Measurements from ENCODE around the gene ALX4.

ALX4 gene

DNA sequence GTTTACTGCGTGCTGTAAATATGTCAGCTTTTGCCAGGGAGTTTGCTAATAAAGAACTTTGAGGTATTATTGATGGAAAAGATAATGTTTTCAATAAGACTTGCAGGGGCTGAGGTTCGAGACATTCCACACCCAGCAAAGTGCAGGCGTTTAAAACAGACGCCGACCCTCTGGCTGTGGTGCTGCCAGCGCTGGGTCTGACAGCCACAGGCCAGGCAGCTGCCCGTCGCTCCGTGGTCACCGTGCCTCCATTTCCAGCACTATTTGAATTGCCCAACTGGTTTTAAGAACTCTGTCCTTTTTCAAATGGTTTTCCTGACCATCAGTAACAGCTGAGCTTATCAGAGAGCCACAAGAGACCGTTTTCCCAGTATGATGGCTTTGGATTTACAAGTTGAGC, 28.1 kb upstream of the ALX4 start:
- in situ Hi-C loops (cut with HindIII; ENCODE audit: low sequenced_read_pairs), result no loop called here

DNA sequence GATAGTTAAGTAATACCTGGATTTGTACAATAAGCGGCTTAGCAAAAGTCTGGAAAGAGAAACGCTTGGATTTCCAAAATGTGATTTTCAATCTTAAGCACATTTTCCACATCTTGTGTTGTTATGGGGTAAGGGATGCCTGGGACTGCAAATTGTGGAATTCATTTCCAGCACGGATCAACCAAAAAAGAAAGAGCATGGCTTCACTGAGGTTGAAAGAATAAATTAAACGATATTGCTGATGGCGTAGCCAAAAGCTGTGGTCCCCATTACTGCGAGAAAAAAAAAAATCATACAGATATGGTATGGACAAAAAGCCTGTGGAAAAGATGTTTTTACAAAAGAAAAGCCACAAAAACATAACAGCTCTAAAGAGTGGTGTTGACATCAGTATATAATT, 26.0 kb upstream of the ALX4 start:
- in situ Hi-C loops (cut with HindIII; ENCODE audit: low sequenced_read_pairs), result no loop called here

GRCh38 chr11:44335052-44335760, 25.3 kb upstream of the ALX4 start:
- in situ Hi-C loops (cut with HindIII; ENCODE audit: low sequenced_read_pairs), result no loop called here

- in situ Hi-C loops (cut with HindIII; ENCODE audit: low sequenced_read_pairs), result no loop called here
Observed at GRCh38 chr11:44334356-44335004, 24.5 kb upstream of the ALX4 start.

DNA sequence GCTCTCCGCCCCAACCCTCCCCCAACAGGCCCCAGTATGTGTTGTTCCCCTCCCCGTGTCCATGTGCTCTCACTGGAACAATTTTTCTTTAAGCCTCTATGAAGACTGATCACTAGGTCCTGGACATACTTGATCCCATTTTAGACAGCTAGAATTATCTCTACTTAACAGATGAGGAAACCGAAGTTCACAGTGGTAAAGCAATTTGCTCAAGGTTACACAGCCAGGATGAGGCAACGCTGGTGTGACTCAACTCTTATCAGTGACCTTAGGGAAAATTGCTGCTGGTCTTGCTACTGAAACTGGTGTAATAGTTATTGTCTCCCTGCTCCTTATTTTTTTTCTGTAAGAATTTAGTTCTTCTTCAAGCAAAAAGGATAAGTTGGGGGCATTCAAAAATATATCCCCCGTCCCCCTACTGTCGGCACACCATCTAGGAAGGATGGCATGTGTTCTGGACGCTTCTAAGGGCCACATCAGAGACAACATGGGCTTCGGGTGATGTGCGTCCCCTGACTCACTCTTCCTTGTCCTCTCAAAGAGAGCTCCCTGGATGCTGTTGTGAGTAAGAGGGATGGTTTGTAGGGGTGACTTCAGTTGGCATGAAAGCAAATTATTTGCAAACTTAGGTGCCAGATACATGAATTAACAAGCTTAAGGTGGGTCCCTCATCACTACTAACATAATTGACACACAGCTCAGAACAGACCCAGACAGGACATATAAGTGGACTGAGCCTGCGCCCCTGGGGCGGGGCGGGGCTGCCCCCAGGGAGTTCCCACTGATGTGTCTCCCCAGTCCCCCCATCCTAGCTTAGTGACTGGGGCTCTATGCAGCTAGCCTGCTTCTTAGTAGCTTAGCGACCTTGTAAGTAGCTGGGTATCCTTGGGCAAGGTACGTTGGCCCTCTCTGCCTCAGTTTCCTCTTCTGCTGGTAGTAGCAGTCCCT, 23.6 kb upstream of the ALX4 start:
- in situ Hi-C loops (cut with HindIII; ENCODE audit: low sequenced_read_pairs), result no loop called here

GRCh38 chr11:44332665-44333064, 22.7 kb upstream of the ALX4 start:
- in situ Hi-C loops (cut with HindIII; ENCODE audit: low sequenced_read_pairs), result no loop called here

DNA sequence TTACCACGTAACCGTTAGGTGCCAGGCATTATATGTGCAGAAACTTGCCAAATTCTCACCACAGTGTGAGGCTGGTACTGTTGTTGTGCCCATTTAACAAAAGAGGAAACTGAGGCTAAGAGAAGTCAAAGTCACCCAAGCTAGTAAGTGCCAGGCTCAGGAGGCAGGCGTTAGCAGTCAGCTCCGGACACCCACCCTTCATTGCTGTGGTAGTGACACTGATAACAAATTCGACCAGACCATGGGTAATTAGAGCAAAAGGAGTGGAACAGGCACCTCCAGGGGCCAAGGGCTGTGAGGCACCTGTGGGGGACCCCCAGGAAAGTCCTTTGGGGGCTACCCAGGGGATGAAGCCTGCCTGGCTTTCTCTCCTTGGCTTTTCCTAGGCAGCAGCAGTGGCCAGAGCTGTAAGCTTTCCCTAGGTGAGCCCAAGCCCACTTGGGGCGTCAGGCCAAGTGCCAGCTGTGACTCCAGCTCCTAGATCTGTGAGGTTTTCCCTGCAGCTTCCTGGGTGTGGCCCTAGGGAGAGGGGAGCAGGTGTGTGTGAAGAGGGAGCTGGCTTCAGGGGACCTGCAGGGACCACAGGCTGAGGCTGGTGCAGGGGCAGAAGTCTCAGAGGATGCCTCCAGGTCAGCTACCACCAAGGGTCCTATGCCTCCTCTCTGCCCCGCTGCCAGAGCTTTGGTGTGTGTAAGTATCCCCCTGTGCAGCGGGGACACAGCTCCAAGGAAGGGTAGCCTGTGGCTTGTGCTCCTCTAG, 19.7 kb upstream of the ALX4 start:
- in situ Hi-C loops (cut with HindIII; ENCODE audit: low sequenced_read_pairs), result no loop called here

GRCh38 chr11:44328138-44328660, 18.3 kb upstream of the ALX4 start:
- in situ Hi-C loops (cut with HindIII; ENCODE audit: low sequenced_read_pairs), result no loop called here

GRCh38 chr11:44327730-44328129, 17.8 kb upstream of the ALX4 start:
- in situ Hi-C loops (cut with HindIII; ENCODE audit: low sequenced_read_pairs), result no loop called here

- in situ Hi-C loops (cut with HindIII; ENCODE audit: low sequenced_read_pairs), result no loop called here
Observed at GRCh38 chr11:44326615-44327475, 16.9 kb upstream of the ALX4 start.

DNA sequence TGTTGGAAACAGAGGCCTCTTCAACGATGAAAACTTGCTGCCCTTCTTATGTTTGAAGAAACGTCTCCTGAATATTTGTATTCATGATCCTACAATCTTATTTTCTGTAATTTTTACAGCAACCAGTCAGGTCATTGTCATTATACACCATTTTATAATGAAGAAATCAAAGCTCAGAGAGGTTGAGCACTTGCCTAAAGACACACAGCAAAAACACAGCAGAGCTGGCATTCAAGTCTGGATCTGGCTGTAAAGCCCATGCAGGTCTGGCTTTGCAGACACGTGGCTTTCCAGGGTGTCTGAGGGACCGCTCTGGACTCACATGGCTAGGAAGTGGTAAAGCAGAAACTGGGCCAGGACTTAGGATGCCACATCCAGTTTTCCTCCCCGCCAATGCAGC, 15.8 kb upstream of the ALX4 start:
- in situ Hi-C loops (cut with HindIII; ENCODE audit: low sequenced_read_pairs), result no loop called here

GRCh38 chr11:44324749-44325525, 15.0 kb upstream of the ALX4 start:
- in situ Hi-C loops (cut with HindIII; ENCODE audit: low sequenced_read_pairs), result no loop called here

DNA sequence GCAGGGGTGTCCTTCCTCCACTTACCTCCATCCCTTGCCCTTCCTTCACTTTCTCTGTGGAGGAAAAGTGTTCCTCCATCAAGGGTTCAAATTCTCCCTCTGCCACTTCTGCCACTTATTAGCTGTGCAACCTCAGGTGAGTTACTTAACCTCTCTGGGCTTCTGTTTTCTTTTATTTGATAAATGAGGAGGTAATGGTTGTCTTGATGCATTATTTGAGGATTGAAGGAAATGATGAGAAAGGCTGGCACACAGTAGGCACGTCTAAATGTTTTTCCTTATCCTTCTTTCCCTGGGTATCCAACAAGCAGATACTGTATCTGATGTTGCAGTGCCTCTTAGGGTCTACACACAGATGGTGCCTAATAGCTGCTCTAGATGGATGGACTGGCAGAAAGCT, 14.3 kb upstream of the ALX4 start:
- in situ Hi-C loops (cut with HindIII; ENCODE audit: low sequenced_read_pairs), result no loop called here

- in situ Hi-C loops (cut with HindIII; ENCODE audit: low sequenced_read_pairs), result no loop called here
Observed at GRCh38 chr11:44322243-44322642, 12.3 kb upstream of the ALX4 start.

- in situ Hi-C loops (cut with HindIII; ENCODE audit: low sequenced_read_pairs), result no loop called here
Observed at GRCh38 chr11:44321059-44321458, 11.1 kb upstream of the ALX4 start.

GRCh38 chr11:44320289-44320973, 10.5 kb upstream of the ALX4 start:
- in situ Hi-C loops (cut with HindIII; ENCODE audit: low sequenced_read_pairs), result no loop called here

DNA sequence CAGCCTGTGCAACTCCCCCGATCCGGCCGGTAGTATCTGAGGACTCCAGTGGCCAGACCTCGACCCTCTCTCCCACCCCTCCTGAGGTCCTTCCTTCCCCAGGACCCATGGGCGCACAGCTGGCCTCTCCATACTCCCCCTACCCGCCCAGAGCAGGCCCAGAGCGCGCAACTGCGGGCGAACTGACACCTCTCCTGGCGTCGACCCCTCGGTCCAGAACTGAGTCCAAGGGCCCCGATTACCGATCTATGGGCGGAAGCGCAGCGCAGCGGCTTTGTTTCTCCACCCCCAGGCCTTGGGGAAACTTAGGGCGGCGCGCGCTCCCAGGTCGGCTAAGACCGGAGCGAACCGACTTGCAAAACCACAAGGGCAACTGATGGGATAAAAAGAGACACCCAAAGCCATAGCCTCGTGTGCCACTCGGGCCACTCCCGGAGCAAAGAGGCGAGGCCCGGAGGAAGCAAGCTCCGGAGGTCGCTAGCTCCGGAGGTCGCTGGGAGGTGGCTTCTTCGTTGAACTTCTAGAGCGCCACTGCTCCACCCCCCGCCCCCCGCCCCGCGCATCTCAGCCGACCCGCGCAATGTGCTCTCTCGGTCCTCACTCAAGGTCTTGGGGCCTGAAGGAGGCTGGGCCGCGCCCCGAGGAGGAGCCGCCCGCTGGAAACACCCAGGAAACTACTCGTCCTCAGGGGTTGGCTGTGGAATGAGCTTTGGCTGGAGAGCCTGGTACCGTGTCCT, 9.8 kb upstream of the ALX4 start:
- in situ Hi-C loops (cut with HindIII; ENCODE audit: low sequenced_read_pairs), result no loop called here

GRCh38 chr11:44319170-44319551, 9.2 kb upstream of the ALX4 start:
- in situ Hi-C loops (cut with HindIII; ENCODE audit: low sequenced_read_pairs), result no loop called here
